ENCODE results near the gene SF3B6. TPM values are rescaled to one million over a fixed set of nuclear protein-coding genes. Genes with fewer than 3 reads are reported as not detected.
A peak's percentile ranks its signal among the peaks of the same experiment; 100 is the strongest.

Gene SF3B6
- total RNA-seq, 1 experiment from 2014 or later: 141 TPM

DNA sequence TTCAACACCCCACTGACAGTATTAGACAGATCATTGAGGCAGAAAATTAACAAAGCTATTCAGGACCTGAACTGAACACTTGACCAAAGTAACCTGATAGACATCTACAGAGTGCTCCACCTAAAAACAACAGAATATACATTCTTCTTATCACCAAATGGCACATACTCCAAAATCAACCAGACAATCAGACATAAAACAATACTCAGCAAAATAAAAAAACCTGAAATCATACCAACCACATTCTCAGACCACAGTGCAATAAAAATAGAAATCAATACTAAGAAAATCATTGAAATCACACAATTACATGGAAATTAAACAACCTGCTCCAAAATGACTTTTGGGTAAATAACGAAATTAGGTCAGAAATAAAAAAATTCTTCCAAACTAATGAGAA is 31.2 kb upstream of the SF3B6 start:
- no peak overlapping the region for H3K4me3 Mint-ChIP-seq (ENCODE audit: unreplicated experiment)
- ChIA-PET CTCF (interaction anchor here (0.5 to 2.1 kb wide), 4 partner anchors 11 to 317 kb away, joined by 3 to 9 read pairs (median 4); partner anchors contain the start of gene TP53I3), POLR2A (interaction anchor here (1.4 to 2.1 kb wide), 4 partner anchors 15 to 31 kb away, joined by 5 to 7 read pairs (median 7); partner anchors contain the start of genes PFN4 and SF3B6)
- intact Hi-C loops (cut with micrococcal nuclease): no loop called here
- TF ChIP-seq, protein P1, sequence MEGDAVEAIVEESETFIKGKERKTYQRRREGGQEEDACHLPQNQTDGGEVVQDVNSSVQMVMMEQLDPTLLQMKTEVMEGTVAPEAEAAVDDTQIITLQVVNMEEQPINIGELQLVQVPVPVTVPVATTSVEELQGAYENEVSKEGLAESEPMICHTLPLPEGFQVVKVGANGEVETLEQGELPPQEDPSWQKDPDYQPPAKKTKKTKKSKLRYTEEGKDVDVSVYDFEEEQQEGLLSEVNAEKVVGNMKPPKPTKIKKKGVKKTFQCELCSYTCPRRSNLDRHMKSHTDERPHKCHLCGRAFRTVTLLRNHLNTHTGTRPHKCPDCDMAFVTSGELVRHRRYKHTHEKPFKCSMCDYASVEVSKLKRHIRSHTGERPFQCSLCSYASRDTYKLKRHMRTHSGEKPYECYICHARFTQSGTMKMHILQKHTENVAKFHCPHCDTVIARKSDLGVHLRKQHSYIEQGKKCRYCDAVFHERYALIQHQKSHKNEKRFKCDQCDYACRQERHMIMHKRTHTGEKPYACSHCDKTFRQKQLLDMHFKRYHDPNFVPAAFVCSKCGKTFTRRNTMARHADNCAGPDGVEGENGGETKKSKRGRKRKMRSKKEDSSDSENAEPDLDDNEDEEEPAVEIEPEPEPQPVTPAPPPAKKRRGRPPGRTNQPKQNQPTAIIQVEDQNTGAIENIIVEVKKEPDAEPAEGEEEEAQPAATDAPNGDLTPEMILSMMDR (IDR thresholded peaks at IDR 0.05; ENCODE audit: unreplicated experiment): no peak
- H3K9me3 Mint-ChIP-seq (ENCODE audit: unreplicated experiment): peaks cover 16% of the 10 kb centered on the region
- no peak for DNase-seq (ENCODE audit: unreplicated experiment)
- H3K36me3 Mint-ChIP-seq (ENCODE audit: insufficient read depth, unreplicated experiment): peaks cover 8% of the 10 kb centered on the region
- H3K27me3 Mint-ChIP-seq (ENCODE audit: insufficient read depth, unreplicated experiment): no peaks in the 10 kb centered on the region
- H3K27ac Mint-ChIP-seq (ENCODE audit: low read depth, unreplicated experiment): no peak overlapping the region
- no TSS peak for BruUV-seq (replicated peaks)
- peaks cover 34% of the 10 kb centered on the region for H3K4me1 Mint-ChIP-seq (ENCODE audit: insufficient read depth, unreplicated experiment)

DNA sequence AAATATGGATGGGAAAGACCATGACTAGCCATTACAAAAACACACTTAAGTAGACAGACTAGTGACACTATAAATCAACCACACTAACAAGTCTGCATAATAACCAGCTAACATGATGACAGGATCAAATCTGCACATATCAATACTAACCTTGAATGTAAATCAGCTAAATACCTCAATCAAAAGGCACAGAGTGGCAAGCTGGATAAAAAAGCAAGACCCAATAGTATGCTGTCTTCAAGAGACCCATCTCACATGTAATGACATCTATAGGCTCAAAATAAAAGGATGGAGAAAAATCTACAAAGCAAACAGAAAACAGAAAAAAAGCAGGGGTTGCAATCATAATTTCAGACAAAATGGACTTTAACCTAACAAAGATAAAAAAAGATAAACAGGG is 30.7 kb upstream of the SF3B6 start:
- no peak overlapping the region for H3K27ac Mint-ChIP-seq (ENCODE audit: low read depth, unreplicated experiment)
- TF ChIP-seq, protein P1 (IDR thresholded peaks at IDR 0.05; ENCODE audit: unreplicated experiment): no peak
- POLR2A ChIA-PET: interaction anchor here (0.7 to 2.1 kb wide), 4 partner anchors 16 to 727 kb away, joined by 3 to 7 read pairs (median 3); partner anchors contain the start of gene PFN4
- peaks cover 16% of the 10 kb centered on the region for H3K9me3 Mint-ChIP-seq (ENCODE audit: unreplicated experiment)
- no peak overlapping the region for H3K4me3 Mint-ChIP-seq (ENCODE audit: unreplicated experiment)
- H3K4me1 Mint-ChIP-seq (ENCODE audit: insufficient read depth, unreplicated experiment): peaks cover 33% of the 10 kb centered on the region
- no TSS peak for BruUV-seq (replicated peaks)
- DNase-seq (ENCODE audit: unreplicated experiment): no peak
- CTCF ChIA-PET: interaction anchor here (1.2 to 2.1 kb wide), 2 partner anchors 15 to 22 kb away, joined by 3 to 9 read pairs; partner anchors contain the start of gene TP53I3
- intact Hi-C loops (cut with micrococcal nuclease): no loop called here
- peaks cover 8% of the 10 kb centered on the region for H3K36me3 Mint-ChIP-seq (ENCODE audit: insufficient read depth, unreplicated experiment)
- H3K27me3 Mint-ChIP-seq (ENCODE audit: insufficient read depth, unreplicated experiment): no peaks in the 10 kb centered on the region

DNA sequence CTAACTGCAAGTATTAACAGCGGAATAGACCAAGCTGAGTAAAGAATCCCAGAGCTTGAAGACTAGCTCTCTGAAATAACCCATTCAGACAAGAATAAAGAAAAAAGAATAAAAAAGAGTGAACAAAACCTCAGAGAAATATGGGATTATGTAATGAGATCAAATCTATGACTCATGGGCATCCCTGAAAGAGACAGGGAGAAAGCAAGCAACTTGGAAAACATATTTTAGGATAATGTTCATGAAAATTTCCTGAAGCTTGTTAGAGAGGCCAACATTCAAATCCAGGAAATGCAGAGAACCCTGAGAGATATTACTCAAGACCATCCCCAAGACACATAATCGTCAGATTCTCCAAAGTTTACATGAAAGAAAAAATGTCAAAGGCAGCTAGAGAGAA is 29.7 kb upstream of the SF3B6 start:
- BruUV-seq (replicated peaks): no TSS peak
- DNase-seq (ENCODE audit: unreplicated experiment): peak; percentile 38
- POLR2A ChIA-PET: interaction anchor here (0.5 to 2.1 kb wide), 7 partner anchors 9 to 366 kb away, joined by 3 to 7 read pairs (median 3); partner anchors contain the start of genes PFN4 and TP53I3
- Mint-ChIP-seq H3K9me3 (ENCODE audit: unreplicated experiment) (peaks cover 16% of the 10 kb centered on the region), H3K36me3 (ENCODE audit: insufficient read depth, unreplicated experiment) (peaks cover 8% of the 10 kb centered on the region), H3K4me3 (ENCODE audit: unreplicated experiment) (no peak overlapping the region), H3K4me1 (ENCODE audit: insufficient read depth, unreplicated experiment) (peaks cover 25% of the 10 kb centered on the region), H3K27ac (ENCODE audit: low read depth, unreplicated experiment) (peak overlapping the region; percentile 4), H3K27me3 (ENCODE audit: insufficient read depth, unreplicated experiment) (no peaks in the 10 kb centered on the region)
- TF ChIP-seq, protein P1 (IDR thresholded peaks at IDR 0.05; ENCODE audit: unreplicated experiment): no peak
- intact Hi-C loops (cut with micrococcal nuclease): no loop called here
- CTCF ChIA-PET: interaction anchor here (0.8 kb wide), 1 partner anchor 22 kb away, joined by 5 read pairs; the partner anchor contains the start of gene TP53I3

DNA sequence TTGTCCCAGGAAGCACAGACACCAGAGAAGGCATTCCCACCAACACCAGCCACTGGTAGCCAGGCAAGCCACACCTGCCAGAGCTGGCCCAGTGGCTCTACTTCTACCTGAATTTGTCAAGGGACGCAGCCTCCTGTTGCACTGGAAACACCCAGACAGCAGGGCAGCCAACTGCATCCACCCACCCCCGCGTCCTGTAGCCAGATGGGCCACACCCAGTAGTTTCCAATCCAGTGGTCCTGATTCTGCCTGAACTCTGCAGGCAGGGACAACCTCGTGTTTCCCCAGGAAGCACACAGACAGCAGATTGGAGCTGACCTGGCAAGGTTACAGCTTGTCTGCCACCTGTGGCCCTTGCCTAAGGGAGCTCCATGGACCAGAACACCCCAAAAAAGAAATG is 28.8 kb upstream of the SF3B6 start:
- H3K27me3 Mint-ChIP-seq (ENCODE audit: insufficient read depth, unreplicated experiment): no peaks in the 10 kb centered on the region
- no peak overlapping the region for H3K4me3 Mint-ChIP-seq (ENCODE audit: unreplicated experiment)
- H3K27ac Mint-ChIP-seq (ENCODE audit: low read depth, unreplicated experiment): no peak overlapping the region
- peaks cover 8% of the 10 kb centered on the region for H3K36me3 Mint-ChIP-seq (ENCODE audit: insufficient read depth, unreplicated experiment)
- no peak for DNase-seq (ENCODE audit: unreplicated experiment)
- H3K9me3 Mint-ChIP-seq (ENCODE audit: unreplicated experiment): peaks cover 16% of the 10 kb centered on the region
- no TSS peak for BruUV-seq (replicated peaks)
- peaks cover 25% of the 10 kb centered on the region for H3K4me1 Mint-ChIP-seq (ENCODE audit: insufficient read depth, unreplicated experiment)
- intact Hi-C loops (cut with micrococcal nuclease): no loop called here
- TF ChIP-seq, protein P1 (IDR thresholded peaks at IDR 0.05; ENCODE audit: unreplicated experiment): no peak
- ChIA-PET POLR2A (interaction anchor here (0.6 to 1.3 kb wide), 2 partner anchors 20 to 367 kb away, joined by 3 to 4 read pairs; partner anchors contain the start of gene TP53I3), CTCF (interaction anchor here (0.6 to 0.7 kb wide), 2 partner anchors 20 to 280 kb away, joined by 4 to 5 read pairs; partner anchors contain the start of gene TP53I3)
